GM23338 (cell line): ENCODE results near the gene UBL3. TPM values are rescaled to one million over a fixed set of nuclear protein-coding genes. Genes with fewer than 3 reads are reported as not detected.

Experiments used
- ATAC-seq: fragments of 200-7000 bp; cut with Tn5 transposase; 3 replicates; pipeline ENCODE4 v1.9.1; 2020
- DNase-seq: peaks from one replicate; pipeline ENCODE4 v3.0.0-alpha.2; 2015; ENCODE audit warnings: low spot score
- H2AFZ ChIP-seq: fragments of 200-600 bp; sonication (generic); 2 replicates; pipeline ENCODE4 v1.8.0; 2016; ENCODE audit warnings: antibody characterized with exemption, mild to moderate bottlenecking, moderate library complexity
- H3F3A ChIP-seq: fragments of 200-600 bp; sonication (generic); replicated peaks from 2 replicates; pipeline ENCODE4 v1.8.0; 2017; ENCODE audit warnings: antibody characterized with exemption, mixed run types, low read depth
- H3K27ac ChIP-seq: fragments of 200-600 bp; sonication (generic); 2 replicates; pipeline ENCODE4 v1.6.1; 2016; ENCODE audit warnings: low read depth
- H3K27me3 ChIP-seq: fragments of 200-600 bp; sonication (generic); 2 replicates; pipeline ENCODE4 v1.8.0; 2016; ENCODE audit warnings: mild to moderate bottlenecking, mixed run types, moderate library complexity; ENCODE audit not compliant: insufficient read depth
- H3K36me3 ChIP-seq: fragments of 200-600 bp; sonication (generic); 2 replicates; pipeline ENCODE4 v1.8.0; 2016; ENCODE audit warnings: mild to moderate bottlenecking; ENCODE audit not compliant: insufficient read depth
- H3K4me1 ChIP-seq: fragments of 200-600 bp; sonication (generic); 2 replicates; pipeline ENCODE4 v1.8.0; 2016; ENCODE audit warnings: mild to moderate bottlenecking, moderate library complexity; ENCODE audit not compliant: insufficient read depth
- H3K4me2 ChIP-seq: fragments of 200-600 bp; sonication (generic); 2 replicates; pipeline ENCODE4 v1.7.1; 2017; ENCODE audit warnings: mixed run types
- H3K4me3 ChIP-seq: fragments of 200-600 bp; sonication (generic); 2 replicates; pipeline ENCODE4 v1.6.1; 2016; ENCODE audit warnings: mixed run types
- H3K79me2 ChIP-seq: fragments of 200-600 bp; sonication (generic); replicated peaks from 2 replicates; pipeline ENCODE4 v1.8.0; 2017; ENCODE audit warnings: mild to moderate bottlenecking; ENCODE audit not compliant: insufficient read depth
- H3K9me2 ChIP-seq: fragments of 200-600 bp; sonication (generic); 2 replicates; pipeline ENCODE4 v1.8.0; 2017; ENCODE audit not compliant: insufficient read depth
- H4K20me1 ChIP-seq: fragments of 200-600 bp; sonication (generic); replicated peaks from 2 replicates; pipeline ENCODE4 v1.8.0; 2017; ENCODE audit warnings: mild to moderate bottlenecking; ENCODE audit not compliant: insufficient read depth
- H3K27ac Mint-ChIP-seq: 2 replicates; pipeline ENCODE4 v1.8.0; 2020; ENCODE audit warnings: inconsistent platforms, mild to moderate bottlenecking, moderate library complexity, mixed read lengths
- H3K27me3 Mint-ChIP-seq: 3 replicates; pipeline ENCODE4 v1.8.0; 2022; ENCODE audit warnings: low read depth, mild to moderate bottlenecking, moderate library complexity, mixed read lengths, inconsistent platforms; ENCODE audit not compliant: insufficient read depth, poor library complexity
- H3K36me3 Mint-ChIP-seq: 3 replicates; pipeline ENCODE4 v1.8.0; 2021; ENCODE audit warnings: low read depth, mild to moderate bottlenecking, inconsistent platforms, moderate library complexity, mixed read lengths
- H3K4me1 Mint-ChIP-seq: 3 replicates; pipeline ENCODE4 v1.8.0; 2020; ENCODE audit warnings: mild to moderate bottlenecking, inconsistent platforms, mixed read lengths
- H3K4me3 Mint-ChIP-seq: 3 replicates; pipeline ENCODE4 v1.8.0; 2021; ENCODE audit warnings: moderate library complexity, mild to moderate bottlenecking, inconsistent platforms, mixed read lengths
- H3K9me3 Mint-ChIP-seq: 3 replicates; pipeline ENCODE4 v1.8.0; 2020; ENCODE audit warnings: moderate library complexity, mild to moderate bottlenecking, inconsistent platforms, mixed read lengths
- CREB1 ChIP-seq: fragments of 250-450 bp; sonication (Bioruptor Pico); IDR thresholded peaks from 2 replicates; pipeline ENCODE4 v1.5.0; 2020; ENCODE audit warnings: low read depth, mild to moderate bottlenecking, moderate library complexity
- CTCF ChIP-seq, 2 experiments: fragments of 200-600 bp in 1 of 2; sonication (generic) in 1 of 2; conservative IDR thresholded peaks; 2 replicates each; pipeline versions ENCODE4 v1.5.1 to v1.6.1; 2016 to 2017; ENCODE audit warnings: antibody characterized with exemption in 2 of 2, low read depth in 2 of 2, mild to moderate bottlenecking in 2 of 2, moderate library complexity in 1 of 2
- ETS1 ChIP-seq: IDR thresholded peaks from 2 replicates; pipeline ENCODE4 v1.6.1; 2016; ENCODE audit warnings: antibody characterized with exemption
- EZH2 ChIP-seq: fragments of 200-600 bp; sonication (generic); IDR thresholded peaks from one replicate; pipeline ENCODE4 v1.8.0; 2017; ENCODE audit warnings: antibody characterized with exemption, mild to moderate bottlenecking, low read depth; ENCODE audit not compliant: unreplicated experiment
- EZH2phosphoT487 ChIP-seq: fragments of 200-600 bp; sonication (generic); IDR thresholded peaks from one replicate; pipeline ENCODE4 v1.8.1; 2018; ENCODE audit warnings: antibody characterized with exemption; ENCODE audit not compliant: unreplicated experiment
- JUNB ChIP-seq: IDR thresholded peaks from one replicate; pipeline ENCODE4 v1.6.1; 2016; ENCODE audit warnings: antibody characterized with exemption; ENCODE audit not compliant: unreplicated experiment
- NANOG ChIP-seq: IDR thresholded peaks from 2 replicates; pipeline ENCODE4 v1.6.1; 2016; ENCODE audit warnings: antibody characterized with exemption, borderline replicate concordance
- POLR2AphosphoS5 ChIP-seq: IDR thresholded peaks from 2 replicates; pipeline ENCODE4 v1.6.1; 2016; ENCODE audit warnings: antibody characterized with exemption, low read depth
- REST ChIP-seq: IDR thresholded peaks from one replicate; pipeline ENCODE4 v1.6.1; 2018; ENCODE audit warnings: antibody characterized with exemption; ENCODE audit not compliant: unreplicated experiment
- STAT1 ChIP-seq: IDR thresholded peaks from one replicate; pipeline ENCODE4 v1.6.1; 2016; ENCODE audit warnings: antibody characterized with exemption; ENCODE audit not compliant: unreplicated experiment
- ZNF114 ChIP-seq: fragments of 250-450 bp; sonication (Bioruptor Pico); IDR thresholded peaks from 2 replicates; pipeline ENCODE4 v1.5.0; 2020; ENCODE audit warnings: mild to moderate bottlenecking, moderate library complexity
- ZNF331 ChIP-seq: fragments of 250-450 bp; sonication (Bioruptor Pico); IDR thresholded peaks from 2 replicates; pipeline ENCODE4 v1.5.0; 2020; ENCODE audit warnings: low read depth, mild to moderate bottlenecking, moderate library complexity
- ZNF462 ChIP-seq: fragments of 250-450 bp; sonication (Bioruptor Pico); IDR thresholded peaks from 2 replicates; pipeline ENCODE4 v1.5.0; 2020; ENCODE audit warnings: mild to moderate bottlenecking, moderate library complexity
- polyA plus RNA-seq: library from polyadenylated mRNA; unstranded; fragments of >200 nt; fragmentation: Nextera tagmentation; extraction: Ambion mirVana; gene quantifications from 2 replicates; pipeline ENCODE4 v1.2.1, GENCODE V29; 2016
- total RNA-seq: library from RNA; depleted of rRNA; stranded (reverse); fragments of >200 nt; shearing (Covaris generic); gene quantifications from 2 replicates; pipeline ENCODE4 v1.2.3, GENCODE V29; 2014

The UBL3 gene
- total and polyA plus RNA-seq, 2 experiments from 2014 or later = 9.7 to 21.1 TPM

- H3K27ac Mint-ChIP-seq = no peak overlapping the region
Measured at GRCh38 chr13:29855784-29856183, 5.4 kb upstream of the UBL3 start.

More at GRCh38 chr13:29855784-29856183, 5.4 kb upstream of the UBL3 start:
- no peak overlapping the region for H3K4me2 ChIP-seq
- no peaks in the 10 kb centered on the region for H3K79me2 ChIP-seq
- no peak overlapping the region for H3K27ac ChIP-seq
- no peaks in the 10 kb centered on the region for H3K36me3 ChIP-seq
- Mint-ChIP-seq H3K4me3 (no peak overlapping the region), H3K4me1 (peaks cover 6% of the 10 kb centered on the region), H3K27me3 (no peaks in the 10 kb centered on the region), H3K36me3 (no peaks in the 10 kb centered on the region), H3K9me3 (no peaks in the 10 kb centered on the region)
- H3K9me2 ChIP-seq = no peaks in the 10 kb centered on the region
- ATAC-seq = no peak
- peaks cover 3% of the 10 kb centered on the region for H3K4me1 ChIP-seq
- H3K27me3 ChIP-seq = no peaks in the 10 kb centered on the region
- H3K4me3 ChIP-seq = no peak overlapping the region
- no peak for DNase-seq
- H3F3A ChIP-seq = no peaks in the 10 kb centered on the region
- H4K20me1 ChIP-seq = no peaks in the 10 kb centered on the region
- peak overlapping the region; percentile 60 for H2AFZ ChIP-seq
- TF ChIP-seq NANOG (no peak), CREB1 (CRISPR knock-in tag) (no peak), JUNB (no peak), ZNF114 (CRISPR knock-in tag) (no peak), EZH2 (no peak), ZNF462 (no peak), CTCF (conservative IDR thresholded peaks at IDR 0.05; ENCODE audit: low read depth in 2 of 2) (no peak), ETS1 (no peak), REST (no peak), EZH2phosphoT487 (no peak), ZNF331 (CRISPR knock-in tag) (no peak), STAT1 (no peak), POLR2AphosphoS5 (no peak)
